Panc1 (cell line): Measurements from ENCODE around the gene MRPS21. TPM values are rescaled to one million over a fixed set of nuclear protein-coding genes. Genes with fewer than 3 reads are reported as not detected.
"Not testable (repeated sequence)": the region's sequence is repeated elsewhere in the genome, so short reads cannot be mapped to it uniquely, and the experiment has no call there.

Experiments used
- ATAC-seq: fragments of 200-7000 bp; cut with Tn5 transposase; 2 replicates; pipeline ENCODE4 v1.9.1; 2020; ENCODE audit warnings: mild to moderate bottlenecking, moderate library complexity
- BruUV-seq: library from RNA; stranded (reverse); fragments of 400-500 nt; replicated peaks from 2 replicates; lab custom pipeline; 2021; lab: Mats Ljungman, UMichigan
- CTCF ChIA-PET: fragments of 300-600 bp; sonication (Branson Sonifier 250); formaldehyde crosslinking; loops from one replicate; lab custom pipeline; 2022; ENCODE audit warnings: antibody characterized with exemption; lab: Charles Lee
- POLR2A ChIA-PET: fragments of 300-600 bp; sonication (Branson Sonifier 250); formaldehyde crosslinking; loops from one replicate; lab custom pipeline; 2022; ENCODE audit warnings: antibody characterized with exemption; lab: Charles Lee
- DNase-seq: peaks from one replicate; pipeline ENCODE4 v3.0.0-alpha.2; 2010; ENCODE audit warnings: low read depth, low spot score
- H3K27ac ChIP-seq: 2 replicates; pipeline ENCODE4 v1.5.1; 2011; ENCODE audit warnings: mild to moderate bottlenecking, low read length, inconsistent platforms
- H3K27me3 ChIP-seq: fragments of 200-500 bp; sonication (Bioruptor generic); 2 replicates; pipeline ENCODE4 v1.6.0; 2014; ENCODE audit warnings: low read length, inconsistent platforms; ENCODE audit not compliant: control insufficient read depth, insufficient read depth
- H3K36me3 ChIP-seq: fragments of 200-500 bp; sonication (Bioruptor generic); 2 replicates; pipeline ENCODE4 v1.5.1; 2014; ENCODE audit warnings: inconsistent platforms, mild to moderate bottlenecking, low read length, moderate library complexity; ENCODE audit not compliant: control insufficient read depth, insufficient read depth
- H3K4me1 ChIP-seq: 2 replicates; pipeline ENCODE4 v1.5.1; 2011; ENCODE audit warnings: inconsistent platforms, mild to moderate bottlenecking, low read length, moderate library complexity; ENCODE audit not compliant: control insufficient read depth, insufficient read depth
- H3K4me3 ChIP-seq, 2 experiments: 2 replicates each; pipeline ENCODE4 v1.5.1; 2011 to 2012; ENCODE audit warnings: low read depth in 2 of 2, low read length in 2 of 2, mild to moderate bottlenecking in 2 of 2, inconsistent platforms in 1 of 2, moderate library complexity in 1 of 2
- H3K9me3 ChIP-seq: fragments of 200-500 bp; sonication (Bioruptor generic); 2 replicates; pipeline ENCODE4 v1.5.1; 2014; ENCODE audit warnings: low read depth, mild to moderate bottlenecking, inconsistent platforms, low read length, moderate library complexity; ENCODE audit not compliant: control insufficient read depth, insufficient read depth
- CTCF ChIP-seq: fragments of 450-650 bp; IDR thresholded peaks from 2 replicates; pipeline ENCODE4 v1.5.1; 2017; ENCODE audit warnings: mild to moderate bottlenecking
- POLR2AphosphoS5 ChIP-seq: IDR thresholded peaks from 2 replicates; pipeline ENCODE4 v1.6.1; 2012; ENCODE audit warnings: mild to moderate bottlenecking, low read depth, low read length, moderate library complexity
- REST ChIP-seq, 2 experiments: IDR thresholded peaks; 2 replicates each; pipeline ENCODE4 v1.6.1; 2011 to 2012; ENCODE audit warnings: low read depth in 2 of 2, control low read depth in 1 of 2, low read length in 1 of 2, mild to moderate bottlenecking in 1 of 2, moderate library complexity in 1 of 2; ENCODE audit not compliant: insufficient read depth in 1 of 2
- SIN3A ChIP-seq: IDR thresholded peaks from 2 replicates; pipeline ENCODE4 v1.6.1; 2012; ENCODE audit warnings: low read depth, mild to moderate bottlenecking, low read length, moderate library complexity, borderline replicate concordance; ENCODE audit not compliant: insufficient read depth
- TCF7L2 ChIP-seq: IDR thresholded peaks from 2 replicates; pipeline ENCODE4 v1.6.1; 2011; ENCODE audit warnings: mild to moderate bottlenecking, low read depth, low read length, inconsistent platforms
- in situ Hi-C: cut with HindIII; loops from 2 replicates; pipeline ENCODE4 v1.10.0; 2016; ENCODE audit warnings: low sequenced_read_pairs, low pct_unique_long_range_greater_than_20kb
- intact Hi-C: fragments of 100-400 bp; cut with micrococcal nuclease; formaldehyde crosslinking; loops from one replicate; pipeline ENCODE4 v1.10.0; 2022; ENCODE audit not compliant: unreplicated experiment
- total RNA-seq: library from RNA; stranded (reverse); gene quantifications from one replicate; pipeline ENCODE4 v1.2.1, GENCODE V29; 2021; ENCODE audit not compliant: unreplicated experiment

Gene MRPS21
- total RNA-seq, 1 experiment from 2014 or later, result 68.2 TPM

DNA sequence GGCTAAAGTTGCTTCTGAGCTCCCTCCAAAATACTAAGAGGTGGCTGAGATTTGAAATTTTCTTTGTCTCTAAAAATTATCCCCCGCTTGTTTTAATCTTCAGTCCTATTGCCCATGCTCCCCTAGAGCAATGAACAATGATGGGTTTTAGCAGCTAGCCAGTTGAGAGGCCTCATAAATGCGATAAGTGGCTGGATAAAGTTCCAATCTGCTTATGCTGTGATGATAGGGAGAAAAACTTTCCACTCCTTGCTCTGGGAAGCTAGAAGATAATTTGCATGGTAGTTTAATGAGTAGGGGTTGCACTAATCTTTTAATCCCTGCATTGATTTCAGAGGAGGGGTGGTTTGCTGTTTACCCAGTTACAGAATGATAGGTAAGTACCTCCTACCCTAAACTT lies 18.1 kb downstream of the MRPS21 start:
- TF ChIP-seq SIN3A (no peak), REST (IDR thresholded peaks at IDR 0.05; ENCODE audit: insufficient read depth in 1 of 2, low read depth in 2 of 2, low read length in 1 of 2) (no peak), TCF7L2 (no peak), POLR2AphosphoS5 (no peak), CTCF (no peak)
- ATAC-seq, result no peak
- BruUV-seq, result no TSS peak
- Histone ChIP-seq H3K36me3 (peaks cover 5% of the 10 kb centered on the region; the same call in 1 of the 2 replicates), H3K4me1 (no peaks in the 10 kb centered on the region), H3K9me3 (no peaks in the 10 kb centered on the region), H3K4me3 (no peak overlapping the region), H3K27me3 (no peaks in the 10 kb centered on the region), H3K27ac (no peak overlapping the region)
- CTCF ChIA-PET, result no interaction called here
- intact Hi-C loops (no loop called here), in situ Hi-C loops (no loop called here)
- POLR2A ChIA-PET, result interaction anchor here (0.6 kb wide), 1 partner anchor 651 kb away, joined by 3 read pairs; no protein-coding TSS in a partner anchor
- no peak for DNase-seq

DNA sequence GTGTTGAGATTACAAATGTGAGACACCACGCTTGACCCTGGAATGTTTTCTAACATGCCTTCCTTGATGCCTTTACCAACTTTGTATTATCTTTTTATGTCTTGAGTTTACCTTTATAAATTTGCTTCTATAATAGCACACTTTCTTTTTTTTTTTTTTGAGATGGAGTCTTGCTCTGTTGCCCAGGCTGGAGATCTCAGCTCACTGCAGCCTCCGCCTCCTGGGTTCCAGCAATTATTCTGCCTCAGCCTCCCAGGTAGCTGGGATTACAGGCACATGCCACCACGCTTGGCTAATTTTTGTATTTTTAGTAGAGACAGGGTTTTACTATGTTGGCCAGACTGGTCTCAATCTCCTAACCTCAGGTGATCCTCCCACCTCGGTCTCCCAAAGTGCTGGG lies 21.0 kb downstream of the MRPS21 start:
- H3K36me3 ChIP-seq, DNase-seq, H3K9me3 ChIP-seq, ATAC-seq, H3K4me3 ChIP-seq, intact Hi-C loops, CTCF ChIA-PET, H3K27me3 ChIP-seq, H3K27ac ChIP-seq, POLR2A ChIA-PET, in situ Hi-C loops, BruUV-seq, H3K4me1 ChIP-seq: not testable (repeated sequence)

GRCh38 chr1:150320667-150320978 lies 27.0 kb downstream of the MRPS21 start:
- intact Hi-C loops (no loop called here), in situ Hi-C loops (no loop called here)
- H3K9me3 ChIP-seq, result no peaks in the 10 kb centered on the region
- H3K36me3 ChIP-seq, result peaks cover 17% of the 10 kb centered on the region
- H3K4me3 ChIP-seq, result peak overlapping the region; percentile 76 to 97
- POLR2A ChIA-PET, result interaction anchor here (0.6 kb wide), 2 partner anchors 20 to 333 kb away, joined by 3 read pairs; no protein-coding TSS in a partner anchor
- TF ChIP-seq CTCF (no peak), REST (IDR thresholded peaks at IDR 0.05; ENCODE audit: insufficient read depth in 1 of 2, low read depth in 2 of 2, low read length in 1 of 2) (no peak), TCF7L2 (no peak)
- peaks cover 6% of the 10 kb centered on the region; the same call in 1 of the 2 replicates for H3K4me1 ChIP-seq
- CTCF ChIA-PET, result no interaction called here
- no peaks in the 10 kb centered on the region for H3K27me3 ChIP-seq
- H3K27ac ChIP-seq, result peak overlapping the region; percentile 99
- DNase-seq (no peak), ATAC-seq (no peak; the same call in 1 of the 2 replicates)
- TSS peak; percentile 98 for BruUV-seq
